PFSK-1 (cell line): ENCODE results near the gene PLA2G4B.

Experiments used
- FOXP2 ChIP-seq: optimal IDR thresholded peaks from 2 replicates; pipeline ENCODE3; 2011; ENCODE audit warnings: borderline replicate concordance, control low read depth, inconsistent platforms; ENCODE audit not compliant: insufficient read depth; ENCODE audit errors: extremely low read length, extremely low read depth
- POLR2AphosphoS5 ChIP-seq: IDR thresholded peaks from 2 replicates; pipeline ENCODE4 v1.6.1; 2012; ENCODE audit warnings: low read depth, mild to moderate bottlenecking, control low read depth, low read length, moderate library complexity
- SIN3A ChIP-seq: IDR thresholded peaks from 2 replicates; pipeline ENCODE4 v1.6.1; 2012; ENCODE audit warnings: mild to moderate bottlenecking, low read length, moderate library complexity, borderline replicate concordance; ENCODE audit not compliant: insufficient read depth
- TAF1 ChIP-seq: IDR thresholded peaks from 2 replicates; pipeline ENCODE4 v1.6.1; 2012; ENCODE audit warnings: low read length, control low read depth, borderline replicate concordance; ENCODE audit not compliant: insufficient read depth
- TF ChIP-seq, protein P1 (sequence below), 2 experiments: IDR thresholded peaks; 2 replicates each; pipeline versions ENCODE4 v1.6.1 to v1.8.0; 2011 to 2012; ENCODE audit warnings: low read depth in 2 of 2, low read length in 2 of 2, control low read depth in 1 of 2, inconsistent platforms in 1 of 2, mild to moderate bottlenecking in 1 of 2, moderate library complexity in 1 of 2; ENCODE audit not compliant: insufficient read depth in 1 of 2

Gene PLA2G4B

GRCh38 chr15:41852736-41853590, 14.3 kb downstream of the PLA2G4B start:
- TF ChIP-seq TAF1 (no peak), SIN3A (no peak), FOXP2 (no peak), POLR2AphosphoS5 (no peak)
- TF ChIP-seq, protein P1, sequence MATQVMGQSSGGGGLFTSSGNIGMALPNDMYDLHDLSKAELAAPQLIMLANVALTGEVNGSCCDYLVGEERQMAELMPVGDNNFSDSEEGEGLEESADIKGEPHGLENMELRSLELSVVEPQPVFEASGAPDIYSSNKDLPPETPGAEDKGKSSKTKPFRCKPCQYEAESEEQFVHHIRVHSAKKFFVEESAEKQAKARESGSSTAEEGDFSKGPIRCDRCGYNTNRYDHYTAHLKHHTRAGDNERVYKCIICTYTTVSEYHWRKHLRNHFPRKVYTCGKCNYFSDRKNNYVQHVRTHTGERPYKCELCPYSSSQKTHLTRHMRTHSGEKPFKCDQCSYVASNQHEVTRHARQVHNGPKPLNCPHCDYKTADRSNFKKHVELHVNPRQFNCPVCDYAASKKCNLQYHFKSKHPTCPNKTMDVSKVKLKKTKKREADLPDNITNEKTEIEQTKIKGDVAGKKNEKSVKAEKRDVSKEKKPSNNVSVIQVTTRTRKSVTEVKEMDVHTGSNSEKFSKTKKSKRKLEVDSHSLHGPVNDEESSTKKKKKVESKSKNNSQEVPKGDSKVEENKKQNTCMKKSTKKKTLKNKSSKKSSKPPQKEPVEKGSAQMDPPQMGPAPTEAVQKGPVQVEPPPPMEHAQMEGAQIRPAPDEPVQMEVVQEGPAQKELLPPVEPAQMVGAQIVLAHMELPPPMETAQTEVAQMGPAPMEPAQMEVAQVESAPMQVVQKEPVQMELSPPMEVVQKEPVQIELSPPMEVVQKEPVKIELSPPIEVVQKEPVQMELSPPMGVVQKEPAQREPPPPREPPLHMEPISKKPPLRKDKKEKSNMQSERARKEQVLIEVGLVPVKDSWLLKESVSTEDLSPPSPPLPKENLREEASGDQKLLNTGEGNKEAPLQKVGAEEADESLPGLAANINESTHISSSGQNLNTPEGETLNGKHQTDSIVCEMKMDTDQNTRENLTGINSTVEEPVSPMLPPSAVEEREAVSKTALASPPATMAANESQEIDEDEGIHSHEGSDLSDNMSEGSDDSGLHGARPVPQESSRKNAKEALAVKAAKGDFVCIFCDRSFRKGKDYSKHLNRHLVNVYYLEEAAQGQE (IDR thresholded peaks at IDR 0.05; ENCODE audit: insufficient read depth in 1 of 2, low read depth in 2 of 2, low read length in 2 of 2), result no peak

DNA sequence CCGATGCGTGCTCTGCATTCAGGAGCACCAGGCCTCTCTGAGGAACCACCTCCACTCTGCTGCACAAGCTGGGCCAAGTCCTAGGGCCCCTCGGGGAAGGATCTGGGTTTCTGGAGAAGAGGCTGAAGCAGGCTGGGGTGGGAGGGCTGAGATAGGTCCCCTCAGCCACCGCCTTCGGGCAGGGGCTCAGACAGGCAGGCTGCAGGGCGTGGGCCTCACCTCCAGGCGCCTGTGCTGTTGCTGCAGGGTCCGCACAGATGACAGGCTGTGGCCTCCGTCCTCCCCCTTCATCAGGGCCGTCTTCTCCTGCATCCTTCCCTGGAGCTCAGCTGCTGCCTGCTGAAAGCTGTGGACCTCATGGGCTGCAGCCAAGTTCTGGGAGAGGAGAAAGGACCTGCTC, 15.2 kb downstream of the PLA2G4B start:
- TF ChIP-seq FOXP2 (no peak), SIN3A (no peak), POLR2AphosphoS5 (no peak), TAF1 (no peak)
- TF ChIP-seq, protein P1 (IDR thresholded peaks at IDR 0.05; ENCODE audit: insufficient read depth in 1 of 2, low read depth in 2 of 2, low read length in 2 of 2), result no peak

DNA sequence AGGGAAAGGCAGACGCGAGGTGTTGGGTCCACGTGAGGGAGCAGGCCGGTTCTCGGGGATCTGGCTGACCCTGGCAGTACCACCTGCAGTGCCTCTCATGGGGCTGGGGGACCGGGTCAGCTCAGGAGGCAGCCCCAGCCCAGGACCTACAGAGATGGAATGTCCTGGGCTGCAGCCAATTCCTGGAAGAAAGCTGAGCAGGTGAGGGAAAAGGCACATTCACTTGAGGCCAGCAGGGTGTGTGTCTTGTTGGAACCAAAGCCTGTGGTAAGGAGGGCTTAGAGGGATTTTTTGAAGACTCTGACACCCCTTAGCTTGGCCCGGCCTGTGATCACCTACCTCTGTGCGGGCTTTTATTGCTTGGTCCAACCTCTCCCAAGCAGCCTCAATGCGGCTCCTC, 15.8 kb downstream of the PLA2G4B start:
- no peak for TF ChIP-seq POLR2AphosphoS5
- no peak for TF ChIP-seq FOXP2
- TF ChIP-seq, protein P1 (IDR thresholded peaks at IDR 0.05; ENCODE audit: insufficient read depth in 1 of 2, low read depth in 2 of 2, low read length in 2 of 2), result no peak
- TF ChIP-seq TAF1, result no peak
- no peak for TF ChIP-seq SIN3A

GRCh38 chr15:41855261-41855961, 16.8 kb downstream of the PLA2G4B start:
- TF ChIP-seq FOXP2 (no peak), TAF1 (no peak), POLR2AphosphoS5 (no peak), SIN3A (no peak)
- TF ChIP-seq, protein P1 (IDR thresholded peaks at IDR 0.05; ENCODE audit: insufficient read depth in 1 of 2, low read depth in 2 of 2, low read length in 2 of 2), result no peak

GRCh38 chr15:41856262-41856661, 17.6 kb downstream of the PLA2G4B start:
- no peak for TF ChIP-seq POLR2AphosphoS5
- TF ChIP-seq TAF1, result no peak
- no peak for TF ChIP-seq FOXP2
- TF ChIP-seq SIN3A, result no peak
- TF ChIP-seq, protein P1 (IDR thresholded peaks at IDR 0.05; ENCODE audit: insufficient read depth in 1 of 2, low read depth in 2 of 2, low read length in 2 of 2), result no peak
